ENCODE measurements around the gene STARD3NL.

STARD3NL gene

DNA sequence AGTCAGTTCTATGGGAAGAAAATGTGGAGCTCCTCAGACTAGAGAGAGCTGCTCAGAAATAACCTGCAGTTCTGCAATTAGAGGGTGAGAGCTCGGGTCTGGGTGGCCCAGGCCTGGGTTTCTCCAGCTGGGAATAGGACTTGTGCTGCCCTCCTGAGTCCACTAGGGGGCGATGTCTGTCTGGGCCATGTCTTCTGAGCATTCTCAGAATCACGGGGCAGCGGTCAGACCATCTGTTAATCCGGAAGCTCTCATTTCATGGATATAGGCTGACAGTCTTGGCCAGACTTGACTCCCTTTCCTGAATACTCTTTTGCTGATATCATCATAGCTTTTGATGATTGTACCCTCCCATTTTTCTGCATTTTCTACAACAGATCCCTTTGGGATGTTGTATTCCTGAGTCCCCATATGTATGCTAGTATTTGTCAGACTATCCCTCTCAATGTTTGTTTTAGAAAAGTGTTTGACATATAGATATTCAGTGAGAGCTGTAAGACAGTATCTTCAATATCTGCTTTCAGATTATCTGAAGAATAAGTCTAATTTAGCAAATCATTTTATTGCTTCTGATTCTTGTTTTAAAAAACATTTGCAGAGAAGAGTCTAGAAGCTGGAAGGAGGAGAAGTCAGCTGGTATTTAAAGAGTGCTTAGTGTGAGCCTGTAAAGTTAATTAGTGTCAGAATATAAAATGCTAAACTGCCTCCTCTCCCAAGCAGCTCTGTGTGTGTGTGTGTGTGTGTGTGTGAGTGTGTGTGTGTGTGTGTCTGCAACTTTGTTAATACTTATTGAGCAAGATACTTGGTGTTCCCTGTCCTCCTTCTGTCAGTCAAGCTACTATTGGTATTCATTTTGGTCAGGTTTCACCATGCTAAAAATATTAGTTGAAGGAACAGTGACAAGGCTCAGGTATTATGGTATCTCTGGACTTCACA is 38.0 kb downstream of the STARD3NL start:
- TF ChIP-seq, protein P1, sequence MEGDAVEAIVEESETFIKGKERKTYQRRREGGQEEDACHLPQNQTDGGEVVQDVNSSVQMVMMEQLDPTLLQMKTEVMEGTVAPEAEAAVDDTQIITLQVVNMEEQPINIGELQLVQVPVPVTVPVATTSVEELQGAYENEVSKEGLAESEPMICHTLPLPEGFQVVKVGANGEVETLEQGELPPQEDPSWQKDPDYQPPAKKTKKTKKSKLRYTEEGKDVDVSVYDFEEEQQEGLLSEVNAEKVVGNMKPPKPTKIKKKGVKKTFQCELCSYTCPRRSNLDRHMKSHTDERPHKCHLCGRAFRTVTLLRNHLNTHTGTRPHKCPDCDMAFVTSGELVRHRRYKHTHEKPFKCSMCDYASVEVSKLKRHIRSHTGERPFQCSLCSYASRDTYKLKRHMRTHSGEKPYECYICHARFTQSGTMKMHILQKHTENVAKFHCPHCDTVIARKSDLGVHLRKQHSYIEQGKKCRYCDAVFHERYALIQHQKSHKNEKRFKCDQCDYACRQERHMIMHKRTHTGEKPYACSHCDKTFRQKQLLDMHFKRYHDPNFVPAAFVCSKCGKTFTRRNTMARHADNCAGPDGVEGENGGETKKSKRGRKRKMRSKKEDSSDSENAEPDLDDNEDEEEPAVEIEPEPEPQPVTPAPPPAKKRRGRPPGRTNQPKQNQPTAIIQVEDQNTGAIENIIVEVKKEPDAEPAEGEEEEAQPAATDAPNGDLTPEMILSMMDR (IDR thresholded peaks at IDR 0.05), result peak; percentile 76 to 93
- no peak overlapping the region for H3K4me3 ChIP-seq
- peak; percentile 81 to 86 for DNase-seq
- H3K36me3 ChIP-seq, result peaks cover 15 to 57% (median 47%) of the 10 kb centered on the region in 3 donors
- no peaks in the 10 kb centered on the region for H3K27me3 ChIP-seq
- intact Hi-C loops (cut with DNase I; ENCODE audit: low total_unique reads), result no loop called here
- peak overlapping the region in 1 of 2 donors; percentile 23 for H3K27ac ChIP-seq
- no peaks in the 10 kb centered on the region for H3K9me3 ChIP-seq
- H3K4me1 ChIP-seq, result peaks cover 0 to 8% (median 0%) of the 10 kb centered on the region in 4 donors

DNA sequence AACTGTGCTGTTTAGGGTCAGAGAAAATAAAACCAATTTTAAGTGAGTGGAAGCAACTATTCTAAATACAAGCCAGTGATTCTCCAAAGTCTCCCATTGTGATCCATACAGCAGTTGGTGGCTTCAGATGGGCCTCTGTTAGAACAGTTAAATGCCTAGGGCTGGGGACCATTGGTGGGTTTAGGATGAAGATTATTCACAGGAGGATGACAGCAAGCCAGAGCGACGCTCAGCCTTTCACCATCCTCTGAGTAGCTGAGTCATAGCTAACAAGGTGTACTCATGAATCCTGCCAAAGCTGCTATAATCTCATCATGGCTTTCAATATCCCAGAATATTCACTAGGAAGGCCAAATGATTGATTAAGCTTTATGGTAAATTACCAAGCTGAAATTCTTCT is 39.6 kb downstream of the STARD3NL start:
- no peak overlapping the region for H3K4me3 ChIP-seq

GRCh38 chr7:38220452-38220851 is 42.4 kb downstream of the STARD3NL start:
- TF ChIP-seq, protein P1 (IDR thresholded peaks at IDR 0.05), result no peak
- no peak for DNase-seq
- H3K9me3 ChIP-seq, result no peaks in the 10 kb centered on the region
- intact Hi-C loops (cut with DNase I; ENCODE audit: low total_unique reads), result loop anchor here (5.0 kb wide), 1 partner anchor 318 kb away; no protein-coding TSS in a partner anchor
- peaks cover 15 to 61% (median 50%) of the 10 kb centered on the region in 3 donors for H3K36me3 ChIP-seq
- H3K27ac ChIP-seq, result no peak overlapping the region
- H3K4me1 ChIP-seq, result peaks cover 0 to 8% (median 3%) of the 10 kb centered on the region in 4 donors
- no peaks in the 10 kb centered on the region for H3K27me3 ChIP-seq
- no peak overlapping the region for H3K4me3 ChIP-seq

More for the DNA sequence above, 39.6 kb downstream of the STARD3NL start:
- intact Hi-C loops (cut with DNase I; ENCODE audit: low total_unique reads), result no loop called here
- TF ChIP-seq, protein P1 (IDR thresholded peaks at IDR 0.05), result no peak
- H3K27ac ChIP-seq, result no peak overlapping the region
- no peak for DNase-seq
- peaks cover 0 to 8% (median 4%) of the 10 kb centered on the region in 4 donors for H3K4me1 ChIP-seq
- H3K36me3 ChIP-seq, result peaks cover 15 to 56% (median 53%) of the 10 kb centered on the region in 3 donors
- H3K27me3 ChIP-seq, result no peaks in the 10 kb centered on the region
- no peaks in the 10 kb centered on the region for H3K9me3 ChIP-seq

GRCh38 chr7:38222481-38223096 is 44.5 kb downstream of the STARD3NL start:
- TF ChIP-seq, protein P1 (IDR thresholded peaks at IDR 0.05), result peak; percentile 88 to 89
- Histone ChIP-seq H3K27me3 (no peaks in the 10 kb centered on the region), H3K4me1 (peaks cover 0 to 8% (median 0%) of the 10 kb centered on the region in 4 donors), H3K27ac (peak overlapping the region in 1 of 2 donors; percentile 36), H3K36me3 (peaks cover 25 to 63% (median 53%) of the 10 kb centered on the region in 3 donors), H3K9me3 (no peaks in the 10 kb centered on the region), H3K4me3 (no peak overlapping the region)
- DNase-seq, result no peak
- intact Hi-C loops (cut with DNase I; ENCODE audit: low total_unique reads), result loop anchor here (2.0 to 5.0 kb wide), 2 partner anchors 116 to 320 kb away; no protein-coding TSS in a partner anchor

DNA sequence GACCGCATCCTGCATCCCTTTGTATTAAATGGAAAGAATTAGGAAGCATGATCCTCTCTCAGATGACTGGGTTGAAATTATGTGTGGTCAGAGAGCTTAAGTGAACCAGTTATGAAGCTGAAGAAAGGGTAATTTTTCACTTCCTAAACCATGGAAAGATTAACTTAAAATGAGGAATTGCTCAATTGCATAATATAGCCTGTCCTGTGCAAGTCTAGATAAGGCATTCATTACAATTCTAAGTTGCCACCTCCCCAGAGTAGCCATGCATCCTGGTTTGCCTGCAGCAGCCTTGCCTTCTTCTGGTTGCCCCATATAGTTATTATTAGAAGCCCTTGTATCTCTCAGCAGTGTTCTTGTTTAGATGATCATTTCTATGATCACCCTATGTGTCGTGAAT is 45.3 kb downstream of the STARD3NL start:
- Histone ChIP-seq H3K4me1 (peaks cover 0 to 8% (median 0%) of the 10 kb centered on the region in 4 donors), H3K9me3 (no peaks in the 10 kb centered on the region), H3K27me3 (no peaks in the 10 kb centered on the region), H3K36me3 (peaks cover 23 to 57% (median 56%) of the 10 kb centered on the region in 3 donors), H3K4me3 (no peak overlapping the region), H3K27ac (no peak overlapping the region)
- no peak for DNase-seq
- intact Hi-C loops (cut with DNase I; ENCODE audit: low total_unique reads), result loop anchor here (2.0 to 5.0 kb wide), 2 partner anchors 117 to 321 kb away; no protein-coding TSS in a partner anchor
- TF ChIP-seq, protein P1 (IDR thresholded peaks at IDR 0.05), result no peak
